Calu3 (cell line): ENCODE results near the gene ZNF740. TPM values are rescaled to one million over a fixed set of nuclear protein-coding genes. Genes with fewer than 3 reads are reported as not detected.

ENCODE experiments used
- BruUV-seq: library from RNA; stranded (reverse); fragments of 400-500 nt; replicated peaks from 2 replicates; lab custom pipeline; 2021; lab: Mats Ljungman, UMichigan
- CTCF ChIA-PET: fragments of 300-600 bp; sonication (Branson Sonifier 250); formaldehyde crosslinking; loops from one replicate; lab custom pipeline; 2022; ENCODE audit warnings: antibody characterized with exemption; lab: Charles Lee
- DNase-seq: peaks from one replicate; pipeline ENCODE4 v3.0.0; 2022
- H3K27ac Mint-ChIP-seq: one replicate; pipeline ENCODE4 v1.8.0; 2022; ENCODE audit warnings: mixed read lengths; ENCODE audit not compliant: unreplicated experiment
- H3K27me3 Mint-ChIP-seq: one replicate; pipeline ENCODE4 v1.8.0; 2022; ENCODE audit warnings: mixed read lengths; ENCODE audit not compliant: unreplicated experiment
- H3K36me3 Mint-ChIP-seq: one replicate; pipeline ENCODE4 v1.8.0; 2022; ENCODE audit warnings: mild to moderate bottlenecking, moderate library complexity, mixed read lengths; ENCODE audit not compliant: insufficient read depth, unreplicated experiment
- H3K4me1 Mint-ChIP-seq: one replicate; pipeline ENCODE4 v1.8.0; 2022; ENCODE audit warnings: mild to moderate bottlenecking, low read depth, mixed read lengths; ENCODE audit not compliant: unreplicated experiment
- H3K4me3 Mint-ChIP-seq: one replicate; pipeline ENCODE4 v1.8.0; 2022; ENCODE audit warnings: mild to moderate bottlenecking, low read depth, moderate library complexity, mixed read lengths; ENCODE audit not compliant: unreplicated experiment
- H3K9me3 Mint-ChIP-seq: one replicate; pipeline ENCODE4 v1.8.0; 2022; ENCODE audit warnings: low read depth, mixed read lengths; ENCODE audit not compliant: unreplicated experiment
- CTCF ChIP-seq: fragments of 200-600 bp; IDR thresholded peaks from one replicate; pipeline ENCODE4 v1.8.0; 2022; ENCODE audit warnings: antibody characterized with exemption; ENCODE audit not compliant: unreplicated experiment
- intact Hi-C: fragments of 100-400 bp; cut with micrococcal nuclease; formaldehyde crosslinking; loops from one replicate; pipeline ENCODE4 v1.10.0; 2022; ENCODE audit not compliant: unreplicated experiment
- total RNA-seq: library from RNA; stranded (reverse); gene quantifications from 2 replicates; pipeline ENCODE4 v1.2.3, GENCODE V29; 2022

Gene ZNF740
- total RNA-seq, 1 experiment from 2014 or later, result 32.7 TPM

- CTCF ChIA-PET, result interaction anchor here (1.0 kb wide), 1 partner anchor 47 kb away, joined by 8 read pairs; the partner anchor contains the start of gene ESPL1
- H3K9me3 Mint-ChIP-seq, result no peaks in the 10 kb centered on the region
- intact Hi-C loops, result no loop called here
- peaks cover 62% of the 10 kb centered on the region for H3K4me1 Mint-ChIP-seq
- H3K36me3 Mint-ChIP-seq, result peaks cover 40% of the 10 kb centered on the region
- H3K4me3 Mint-ChIP-seq, result peak overlapping the region; percentile 85
- no peak for TF ChIP-seq CTCF
- peak; percentile 92 for DNase-seq
- peak overlapping the region; percentile 98 for H3K27ac Mint-ChIP-seq
- no TSS peak for BruUV-seq
- no peaks in the 10 kb centered on the region for H3K27me3 Mint-ChIP-seq
Observed at GRCh38 chr12:53220694-53221202, 40.2 kb downstream of the ZNF740 start.

- Mint-ChIP-seq H3K9me3 (no peaks in the 10 kb centered on the region), H3K4me1 (peaks cover 57% of the 10 kb centered on the region), H3K4me3 (peak overlapping the region; percentile 85), H3K36me3 (peaks cover 40% of the 10 kb centered on the region), H3K27ac (peak overlapping the region; percentile 98), H3K27me3 (no peaks in the 10 kb centered on the region)
- no TSS peak for BruUV-seq
- peak; percentile 74 for DNase-seq
- intact Hi-C loops, result no loop called here
- no peak for TF ChIP-seq CTCF
- CTCF ChIA-PET, result interaction anchor here (0.6 to 1.0 kb wide), 2 partner anchors 9 to 46 kb away, joined by 5 to 8 read pairs; partner anchors contain the start of gene ESPL1
Observed at GRCh38 chr12:53221203-53222080, 40.9 kb downstream of the ZNF740 start.

- H3K27me3 Mint-ChIP-seq, result no peaks in the 10 kb centered on the region
- no peak for DNase-seq
- no peak for TF ChIP-seq CTCF
- no TSS peak for BruUV-seq
- H3K4me3 Mint-ChIP-seq, result peak overlapping the region; percentile 85
- H3K4me1 Mint-ChIP-seq, result peaks cover 59% of the 10 kb centered on the region
- peaks cover 40% of the 10 kb centered on the region for H3K36me3 Mint-ChIP-seq
- CTCF ChIA-PET, result no interaction called here
- intact Hi-C loops, result no loop called here
- peak overlapping the region; percentile 82 for H3K27ac Mint-ChIP-seq
- H3K9me3 Mint-ChIP-seq, result no peaks in the 10 kb centered on the region
Observed at GRCh38 chr12:53222170-53222721, 41.7 kb downstream of the ZNF740 start.

GRCh38 chr12:53222806-53223261 is 42.3 kb downstream of the ZNF740 start:
- no peak for DNase-seq
- Mint-ChIP-seq H3K9me3 (no peaks in the 10 kb centered on the region), H3K27ac (peak overlapping the region; percentile 82), H3K27me3 (no peaks in the 10 kb centered on the region), H3K4me3 (no peak overlapping the region), H3K36me3 (peaks cover 38% of the 10 kb centered on the region), H3K4me1 (peaks cover 62% of the 10 kb centered on the region)
- TF ChIP-seq CTCF, result no peak
- CTCF ChIA-PET, result no interaction called here
- intact Hi-C loops, result no loop called here
- no TSS peak for BruUV-seq
